Calu3 (cell line): ENCODE measurements around the gene LRRFIP1. TPM values are rescaled to one million over a fixed set of nuclear protein-coding genes. Genes with fewer than 3 reads are reported as not detected.

Experiments
- BruUV-seq: library from RNA; stranded (reverse); fragments of 400-500 nt; replicated peaks from 2 replicates; lab custom pipeline; 2021; lab: Mats Ljungman, UMichigan
- CTCF ChIA-PET: fragments of 300-600 bp; sonication (Branson Sonifier 250); formaldehyde crosslinking; loops from one replicate; lab custom pipeline; 2022; ENCODE audit warnings: antibody characterized with exemption; lab: Charles Lee
- DNase-seq: peaks from one replicate; pipeline ENCODE4 v3.0.0; 2022
- H3K27ac Mint-ChIP-seq: one replicate; pipeline ENCODE4 v1.8.0; 2022; ENCODE audit warnings: mixed read lengths; ENCODE audit not compliant: unreplicated experiment
- H3K27me3 Mint-ChIP-seq: one replicate; pipeline ENCODE4 v1.8.0; 2022; ENCODE audit warnings: mixed read lengths; ENCODE audit not compliant: unreplicated experiment
- H3K36me3 Mint-ChIP-seq: one replicate; pipeline ENCODE4 v1.8.0; 2022; ENCODE audit warnings: mild to moderate bottlenecking, moderate library complexity, mixed read lengths; ENCODE audit not compliant: insufficient read depth, unreplicated experiment
- H3K4me1 Mint-ChIP-seq: one replicate; pipeline ENCODE4 v1.8.0; 2022; ENCODE audit warnings: mild to moderate bottlenecking, low read depth, mixed read lengths; ENCODE audit not compliant: unreplicated experiment
- H3K4me3 Mint-ChIP-seq: one replicate; pipeline ENCODE4 v1.8.0; 2022; ENCODE audit warnings: mild to moderate bottlenecking, low read depth, moderate library complexity, mixed read lengths; ENCODE audit not compliant: unreplicated experiment
- H3K9me3 Mint-ChIP-seq: one replicate; pipeline ENCODE4 v1.8.0; 2022; ENCODE audit warnings: low read depth, mixed read lengths; ENCODE audit not compliant: unreplicated experiment
- intact Hi-C: fragments of 100-400 bp; cut with micrococcal nuclease; formaldehyde crosslinking; loops from one replicate; pipeline ENCODE4 v1.10.0; 2022; ENCODE audit not compliant: unreplicated experiment
- total RNA-seq: library from RNA; stranded (reverse); gene quantifications from 2 replicates; pipeline ENCODE4 v1.2.3, GENCODE V29; 2022
- TF ChIP-seq, protein P1 (sequence below): fragments of 200-600 bp; IDR thresholded peaks from one replicate; pipeline ENCODE4 v1.8.0; 2022; ENCODE audit warnings: antibody characterized with exemption; ENCODE audit not compliant: unreplicated experiment

The LRRFIP1 gene
- total RNA-seq, 1 experiment from 2014 or later, result 161 TPM

DNA sequence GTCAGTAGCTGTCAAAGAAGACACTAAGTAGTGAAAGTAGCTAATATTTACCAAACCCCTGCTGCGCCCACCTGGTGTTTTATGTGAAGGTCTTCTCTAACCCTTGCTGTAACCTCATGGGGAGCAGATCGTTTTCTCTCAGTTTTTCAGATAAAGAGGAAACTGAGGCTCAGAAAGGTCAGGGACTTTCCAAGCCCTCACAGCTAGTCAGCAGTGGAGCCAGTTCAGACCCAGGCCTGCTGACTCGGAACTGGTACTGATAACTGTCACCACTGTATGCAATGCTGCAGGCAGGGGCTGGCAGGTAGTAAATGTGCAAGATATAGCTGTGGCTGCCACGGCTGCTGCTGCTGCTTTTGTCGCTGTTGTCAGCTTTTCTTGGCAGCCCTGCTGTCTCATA is 69.1 kb downstream of the LRRFIP1 start:
- Mint-ChIP-seq H3K27me3 (no peaks in the 10 kb centered on the region), H3K4me1 (peaks cover 64% of the 10 kb centered on the region), H3K9me3 (no peaks in the 10 kb centered on the region), H3K36me3 (peaks cover 71% of the 10 kb centered on the region), H3K4me3 (peak overlapping the region; percentile 84), H3K27ac (peak overlapping the region; percentile 91)
- intact Hi-C loops, result no loop called here
- CTCF ChIA-PET, result interaction anchor here (3.1 kb wide), 1 partner anchor 23 kb away, joined by 11 read pairs; no protein-coding TSS in a partner anchor
- no TSS peak for BruUV-seq
- DNase-seq, result no peak
- TF ChIP-seq, protein P1, sequence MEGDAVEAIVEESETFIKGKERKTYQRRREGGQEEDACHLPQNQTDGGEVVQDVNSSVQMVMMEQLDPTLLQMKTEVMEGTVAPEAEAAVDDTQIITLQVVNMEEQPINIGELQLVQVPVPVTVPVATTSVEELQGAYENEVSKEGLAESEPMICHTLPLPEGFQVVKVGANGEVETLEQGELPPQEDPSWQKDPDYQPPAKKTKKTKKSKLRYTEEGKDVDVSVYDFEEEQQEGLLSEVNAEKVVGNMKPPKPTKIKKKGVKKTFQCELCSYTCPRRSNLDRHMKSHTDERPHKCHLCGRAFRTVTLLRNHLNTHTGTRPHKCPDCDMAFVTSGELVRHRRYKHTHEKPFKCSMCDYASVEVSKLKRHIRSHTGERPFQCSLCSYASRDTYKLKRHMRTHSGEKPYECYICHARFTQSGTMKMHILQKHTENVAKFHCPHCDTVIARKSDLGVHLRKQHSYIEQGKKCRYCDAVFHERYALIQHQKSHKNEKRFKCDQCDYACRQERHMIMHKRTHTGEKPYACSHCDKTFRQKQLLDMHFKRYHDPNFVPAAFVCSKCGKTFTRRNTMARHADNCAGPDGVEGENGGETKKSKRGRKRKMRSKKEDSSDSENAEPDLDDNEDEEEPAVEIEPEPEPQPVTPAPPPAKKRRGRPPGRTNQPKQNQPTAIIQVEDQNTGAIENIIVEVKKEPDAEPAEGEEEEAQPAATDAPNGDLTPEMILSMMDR, result no peak

DNA sequence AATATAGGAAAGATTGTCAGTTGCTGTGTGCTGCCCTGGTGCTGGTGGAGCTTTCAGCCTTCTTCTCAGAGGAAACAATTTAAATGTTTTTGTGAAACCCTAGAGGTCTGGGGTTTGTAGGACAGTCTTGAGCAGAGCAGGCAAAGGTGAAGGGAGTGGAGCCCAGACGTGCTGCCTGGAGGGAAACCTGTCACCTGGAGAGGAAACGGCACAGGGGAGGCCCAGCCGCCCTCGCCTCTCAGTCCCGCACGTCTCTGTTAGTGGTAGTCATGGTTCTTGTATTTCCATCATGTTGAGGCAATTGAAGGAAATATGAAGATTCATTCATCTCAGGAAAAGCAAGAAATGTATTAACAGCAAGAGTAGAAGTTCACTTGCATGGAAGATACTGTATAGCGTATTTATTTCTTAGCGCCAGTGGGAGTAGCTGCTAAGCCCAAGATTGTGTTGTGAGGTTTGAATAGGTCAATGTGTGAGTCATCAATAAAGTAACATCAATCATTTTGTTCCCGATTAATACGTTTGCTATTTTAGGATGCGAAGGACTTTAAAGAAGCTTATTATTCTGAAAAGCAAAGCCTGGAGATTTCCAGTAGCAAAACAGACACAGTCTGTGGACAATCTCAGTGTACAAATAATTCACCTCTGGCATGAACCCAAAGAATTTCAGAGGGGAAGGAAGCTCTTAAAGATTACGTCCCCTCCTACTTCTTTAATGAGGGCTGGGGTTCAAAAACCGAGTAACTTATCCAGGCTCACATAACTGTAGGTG is 70.4 kb downstream of the LRRFIP1 start:
- Mint-ChIP-seq H3K4me3 (peak overlapping the region; percentile 60), H3K27ac (peak overlapping the region; percentile 68), H3K4me1 (peaks cover 78% of the 10 kb centered on the region), H3K27me3 (no peaks in the 10 kb centered on the region), H3K36me3 (peaks cover 64% of the 10 kb centered on the region), H3K9me3 (no peaks in the 10 kb centered on the region)
- no peak for DNase-seq
- CTCF ChIA-PET, result interaction anchor here (0.8 to 3.1 kb wide), 4 partner anchors 11 to 24 kb away, joined by 3 to 11 read pairs (median 4); no protein-coding TSS in a partner anchor
- TF ChIP-seq, protein P1, result no peak
- intact Hi-C loops, result no loop called here
- no TSS peak for BruUV-seq

DNA sequence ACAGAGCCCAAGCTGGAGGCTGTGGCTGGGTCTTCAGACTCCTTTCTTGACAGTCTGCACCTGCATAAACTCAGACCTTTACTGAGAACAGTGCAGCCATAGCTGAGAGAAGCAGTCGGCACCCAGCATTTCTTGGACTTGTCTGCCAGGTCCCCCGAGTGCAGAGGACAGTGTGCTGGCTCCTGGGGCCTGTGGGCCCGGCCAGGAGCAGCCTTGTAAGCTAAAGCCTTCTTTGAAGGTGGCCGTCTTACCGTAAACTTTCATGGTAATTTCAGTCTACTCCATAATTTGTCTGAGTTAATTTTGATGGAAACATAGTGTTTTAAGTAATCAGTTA is 70.9 kb downstream of the LRRFIP1 start:
- intact Hi-C loops, result no loop called here
- H3K27ac Mint-ChIP-seq, result no peak overlapping the region
- H3K4me1 Mint-ChIP-seq, result peaks cover 80% of the 10 kb centered on the region
- peak overlapping the region; percentile 60 for H3K4me3 Mint-ChIP-seq
- no peaks in the 10 kb centered on the region for H3K27me3 Mint-ChIP-seq
- BruUV-seq, result no TSS peak
- TF ChIP-seq, protein P1, result no peak
- no peak for DNase-seq
- H3K9me3 Mint-ChIP-seq, result no peaks in the 10 kb centered on the region
- CTCF ChIA-PET, result interaction anchor here (1.3 to 3.1 kb wide), 3 partner anchors 13 to 25 kb away, joined by 4 to 11 read pairs (median 5); no protein-coding TSS in a partner anchor
- peaks cover 62% of the 10 kb centered on the region for H3K36me3 Mint-ChIP-seq

DNA sequence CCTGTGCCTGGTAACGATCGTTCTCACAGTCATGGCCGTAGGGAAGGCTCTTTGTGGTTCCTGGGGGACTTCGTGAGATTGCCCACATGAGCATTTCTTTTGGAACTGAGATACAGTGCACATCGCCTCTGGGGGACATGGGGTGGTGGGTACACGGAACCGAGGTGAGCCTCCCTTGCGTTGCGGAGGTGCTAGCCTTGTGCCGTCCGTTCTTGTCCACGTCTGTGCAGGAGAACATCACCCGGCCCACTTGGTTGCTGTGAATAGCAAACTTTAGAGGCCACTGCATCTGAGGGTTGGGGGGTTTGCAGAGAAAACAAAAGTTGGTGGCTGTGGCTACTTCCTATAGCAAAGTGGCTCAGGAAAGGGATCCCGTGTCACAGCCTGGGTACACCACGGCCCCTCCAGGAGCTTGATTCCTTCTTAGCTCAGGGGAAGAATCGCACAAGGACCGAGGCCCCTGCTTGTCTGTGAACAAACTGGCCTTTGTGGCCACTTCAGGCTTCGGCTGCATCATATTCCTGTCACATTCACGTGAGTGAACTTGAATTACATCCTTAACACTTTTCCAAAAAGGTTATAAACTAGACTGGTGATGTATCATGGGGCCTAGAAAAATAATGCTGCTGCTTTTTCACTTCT is 72.6 kb downstream of the LRRFIP1 start:
- Mint-ChIP-seq H3K36me3 (peaks cover 62% of the 10 kb centered on the region), H3K9me3 (no peaks in the 10 kb centered on the region), H3K4me1 (peaks cover 80% of the 10 kb centered on the region), H3K4me3 (no peak overlapping the region), H3K27me3 (no peaks in the 10 kb centered on the region), H3K27ac (no peak overlapping the region)
- intact Hi-C loops, result no loop called here
- BruUV-seq, result no TSS peak
- CTCF ChIA-PET, result interaction anchor here (1.6 kb wide), 1 partner anchor 15 kb away, joined by 3 read pairs; no protein-coding TSS in a partner anchor
- TF ChIP-seq, protein P1, result no peak
- DNase-seq, result no peak
